SK-N-SH (cell line): ENCODE measurements around the gene NFASC.

Experiments used
- CTCF ChIP-seq: fragments of 200-600 bp; sonication (generic); IDR thresholded peaks from 2 replicates; pipeline ENCODE4 v1.6.1; 2017; ENCODE audit warnings: antibody characterized with exemption, mild to moderate bottlenecking, moderate library complexity
- EP300 ChIP-seq, 2 experiments: IDR thresholded peaks; 2 replicates each; pipeline versions ENCODE4 v1.4.0 to v1.6.1; 2012; ENCODE audit warnings: borderline replicate concordance in 1 of 2, low read depth in 1 of 2, low read length in 1 of 2
- MAX ChIP-seq: IDR thresholded peaks from 2 replicates; pipeline ENCODE4 v1.4.0; 2012; ENCODE audit warnings: low read depth
- POLR2AphosphoS5 ChIP-seq: IDR thresholded peaks from 2 replicates; pipeline ENCODE4 v1.6.1; 2012; ENCODE audit warnings: low read depth, low read length
- RAD21 ChIP-seq: IDR thresholded peaks from 2 replicates; pipeline ENCODE4 v1.6.1; 2012; ENCODE audit warnings: mild to moderate bottlenecking, low read length
- RCOR1 ChIP-seq: fragments of 150-350 bp; IDR thresholded peaks from 2 replicates; pipeline ENCODE4 v1.6.1; 2017; ENCODE audit warnings: antibody characterized with exemption, low read length
- REST ChIP-seq: IDR thresholded peaks from 2 replicates; pipeline ENCODE4 v1.6.1; 2012; ENCODE audit warnings: mild to moderate bottlenecking, low read depth, low read length, moderate library complexity
- SIN3A ChIP-seq: IDR thresholded peaks from 2 replicates; pipeline ENCODE4 v1.6.1; 2012; ENCODE audit warnings: low read depth, mild to moderate bottlenecking, low read length, moderate library complexity, borderline replicate concordance
- TAF1 ChIP-seq: IDR thresholded peaks from 2 replicates; pipeline ENCODE4 v1.6.1; 2012; ENCODE audit warnings: low read depth, mild to moderate bottlenecking, low read length, moderate library complexity, borderline replicate concordance
- TEAD4 ChIP-seq: IDR thresholded peaks from 2 replicates; pipeline ENCODE4 v1.4.0; 2012; ENCODE audit warnings: mild to moderate bottlenecking, borderline replicate concordance; ENCODE audit not compliant: insufficient read depth
- USF2 ChIP-seq: fragments of 150-350 bp; IDR thresholded peaks from 2 replicates; pipeline ENCODE4 v1.6.1; 2017; ENCODE audit warnings: antibody characterized with exemption, low read length, low read depth, borderline replicate concordance
- YY1 ChIP-seq: IDR thresholded peaks from 2 replicates; pipeline ENCODE4 v1.4.0; 2012; ENCODE audit warnings: low read depth, mild to moderate bottlenecking

DNA sequence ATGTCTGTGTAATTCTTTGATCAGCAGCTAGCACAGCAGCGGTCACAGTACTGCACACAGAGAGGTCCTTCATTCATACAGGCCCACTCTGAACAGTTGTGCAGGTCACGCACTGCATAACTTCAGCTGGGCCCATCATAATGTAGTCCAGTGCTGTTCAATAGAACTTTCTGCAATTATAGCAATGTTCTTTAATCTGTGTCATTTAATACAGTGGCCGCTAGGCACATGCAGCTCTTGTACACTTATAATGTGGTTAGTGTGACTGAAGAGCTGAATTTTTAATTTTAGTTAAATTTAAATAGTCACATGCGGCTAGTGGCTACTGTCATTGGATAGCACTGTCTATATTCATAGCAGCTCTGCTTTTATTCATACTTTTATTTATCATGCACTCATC lies 48.7 kb upstream of the NFASC start:
- TF ChIP-seq POLR2AphosphoS5 (no peak), CTCF (no peak), TAF1 (no peak), MAX (no peak), EP300 (IDR thresholded peaks at IDR 0.05; ENCODE audit: borderline replicate concordance in 1 of 2, low read depth in 1 of 2, low read length in 1 of 2) (no peak), REST (no peak), USF2 (no peak), YY1 (no peak), TEAD4 (no peak), SIN3A (no peak), RCOR1 (no peak), RAD21 (no peak)
